Left lobe of liver (tissue), 1 donor: ENCODE data around the gene TMEM221. TPM values are rescaled to one million over a fixed set of nuclear protein-coding genes. Genes with fewer than 3 reads are reported as not detected.

ENCODE experiments used
- total RNA-seq: library from RNA; stranded (reverse); gene quantifications from one replicate; pipeline ENCODE4 v1.2.1, GENCODE V29; 2021
- donor health status: DM: no; HTN: yes; CAD: no.

The TMEM221 gene
- total RNA-seq, 1 donor from 2014 or later, result 0.15 TPM

Other genes with a start within 250 kb of the TMEM221 start
- 19.9 TPM for gene USE1, start 233.3 kb downstream of the TMEM221 start, total RNA-seq
- gene OCEL1, start 222.4 kb downstream of the TMEM221 start, total RNA-seq, result 63.0 TPM
- 126 TPM for gene NR2F6, start 202.7 kb downstream of the TMEM221 start, total RNA-seq
- gene USHBP1, start 183.9 kb downstream of the TMEM221 start, total RNA-seq, result 1.6 TPM
- gene BABAM1, start 181.2 kb downstream of the TMEM221 start, total RNA-seq, result 41.0 TPM
- gene ANKLE1, start 166.8 kb downstream of the TMEM221 start, total RNA-seq, result 0.48 TPM
- gene ABHD8, start 145.2 kb downstream of the TMEM221 start, total RNA-seq, result 18.4 TPM
- 148 TPM for gene MRPL34, start 142.8 kb downstream of the TMEM221 start, total RNA-seq
- 10.9 TPM for gene DDA1, start 139.1 kb downstream of the TMEM221 start, total RNA-seq
- gene ANO8, start 113.8 kb downstream of the TMEM221 start, total RNA-seq, result 9.6 TPM
- 14.3 TPM for gene GTPBP3, start 111.1 kb downstream of the TMEM221 start, total RNA-seq
- gene PLVAP, start 71.3 kb downstream of the TMEM221 start, total RNA-seq, result 4.6 TPM
- gene CCDC194, start 54.5 kb downstream of the TMEM221 start, total RNA-seq, result 0.50 TPM
- 103 TPM for gene BST2, start 43.0 kb downstream of the TMEM221 start, total RNA-seq
- gene MVB12A, start 28.6 kb downstream of the TMEM221 start, total RNA-seq, result 22.6 TPM
- gene NXNL1, start 12.3 kb upstream of the TMEM221 start, total RNA-seq, result not detected
- gene SLC27A1, start 21.9 kb upstream of the TMEM221 start, total RNA-seq, result 7.0 TPM
- gene PGLS, start 63.0 kb upstream of the TMEM221 start, total RNA-seq, result 38.9 TPM
- gene COLGALT1, start 107.0 kb upstream of the TMEM221 start, total RNA-seq, result 31.5 TPM
- 0.13 TPM for gene UNC13A, start 239.7 kb upstream of the TMEM221 start, total RNA-seq